Measurements from ENCODE around the gene ANGPTL3.
"Not testable (repeated sequence)": the region's sequence is repeated elsewhere in the genome, so short reads cannot be mapped to it uniquely, and the experiment has no call there.

The ANGPTL3 gene

GRCh38 chr1:62597281-62597680 lies at the start of gene ANGPTL3:
TSS of gene ANGPTL3 (plus strand) at chr1:62597520. CDS start at chr1:62597567, 47 bp downstream.
- no peak within 1 kb of the TSS for H3K27ac ChIP-seq
- no peak within 1 kb of the TSS for H3K4me3 ChIP-seq

GRCh38 chr1:62561306-62561705 lies 36.0 kb upstream of the ANGPTL3 start:
- H3K4me3 ChIP-seq: no peak overlapping the region
- no peak overlapping the region for H3K27ac ChIP-seq

- H3K27ac ChIP-seq, H3K4me3 ChIP-seq: not testable (repeated sequence)
Measured at GRCh38 chr1:62567182-62567581, 30.1 kb upstream of the ANGPTL3 start.

GRCh38 chr1:62567926-62568325 lies 29.4 kb upstream of the ANGPTL3 start:
- H3K27ac ChIP-seq, H3K4me3 ChIP-seq: not testable (repeated sequence)

- H3K27ac ChIP-seq, H3K4me3 ChIP-seq: not testable (repeated sequence)
Measured at GRCh38 chr1:62571517-62571916, 25.8 kb upstream of the ANGPTL3 start.

GRCh38 chr1:62572476-62572875 lies 24.8 kb upstream of the ANGPTL3 start:
- Histone ChIP-seq H3K4me3 (no peak overlapping the region), H3K27ac (no peak overlapping the region)

GRCh38 chr1:62573675-62574074 lies 23.6 kb upstream of the ANGPTL3 start:
- H3K4me3 ChIP-seq: no peak overlapping the region
- H3K27ac ChIP-seq: no peak overlapping the region

- H3K4me3 ChIP-seq: no peak overlapping the region
- no peak overlapping the region for H3K27ac ChIP-seq
Measured at GRCh38 chr1:62585469-62586155, 11.7 kb upstream of the ANGPTL3 start.

- Histone ChIP-seq H3K27ac (no peak overlapping the region), H3K4me3 (no peak overlapping the region)
Measured at GRCh38 chr1:62588000-62588399, 9.3 kb upstream of the ANGPTL3 start.

- Histone ChIP-seq H3K4me3 (no peak overlapping the region), H3K27ac (no peak overlapping the region)
Measured at GRCh38 chr1:62589321-62589720, 8.0 kb upstream of the ANGPTL3 start.

GRCh38 chr1:62590255-62590969 lies 6.9 kb upstream of the ANGPTL3 start:
- H3K27ac ChIP-seq: no peak overlapping the region

GRCh38 chr1:62590970-62591368 lies 6.4 kb upstream of the ANGPTL3 start:
- Histone ChIP-seq H3K4me3 (no peak overlapping the region), H3K27ac (no peak overlapping the region)

More at GRCh38 chr1:62590255-62590969, 6.9 kb upstream of the ANGPTL3 start:
- no peak overlapping the region for H3K4me3 ChIP-seq

- Histone ChIP-seq H3K27ac (no peak overlapping the region), H3K4me3 (no peak overlapping the region)
Measured at GRCh38 chr1:62593825-62594394, 3.4 kb upstream of the ANGPTL3 start.

- Histone ChIP-seq H3K4me3 (no peak overlapping the region), H3K27ac (no peak overlapping the region)
Measured at GRCh38 chr1:62595647-62596046, 1.7 kb upstream of the ANGPTL3 start.

- no peak overlapping the region for H3K4me3 ChIP-seq
- no peak overlapping the region for H3K27ac ChIP-seq
Measured at GRCh38 chr1:62599044-62599443, 1.7 kb downstream of the ANGPTL3 start.

GRCh38 chr1:62601457-62601856 lies 4.1 kb downstream of the ANGPTL3 start:
- H3K4me3 ChIP-seq: no peak overlapping the region

GRCh38 chr1:62608905-62609304 lies 11.6 kb downstream of the ANGPTL3 start:
- Histone ChIP-seq H3K27ac (no peak overlapping the region), H3K4me3 (no peak overlapping the region)

More at GRCh38 chr1:62601457-62601856, 4.1 kb downstream of the ANGPTL3 start:
- H3K27ac ChIP-seq: no peak overlapping the region

GRCh38 chr1:62610588-62610987 lies 13.3 kb downstream of the ANGPTL3 start:
- not testable (repeated sequence) for H3K27ac ChIP-seq, H3K4me3 ChIP-seq

GRCh38 chr1:62612770-62613169 lies 15.4 kb downstream of the ANGPTL3 start:
- H3K4me3 ChIP-seq: no peak overlapping the region
- H3K27ac ChIP-seq: no peak overlapping the region

GRCh38 chr1:62613325-62613727 lies 16.0 kb downstream of the ANGPTL3 start:
- no peak overlapping the region for H3K4me3 ChIP-seq
- no peak overlapping the region for H3K27ac ChIP-seq

GRCh38 chr1:62613890-62614289 lies 16.6 kb downstream of the ANGPTL3 start:
- no peak overlapping the region for H3K4me3 ChIP-seq
- no peak overlapping the region for H3K27ac ChIP-seq

Measured in skin epidermis (tissue), 12 donors.